AML-193 (cell line): ENCODE measurements around the gene KLK13.

Source experiments
- DNase-seq, 2 experiments: peaks; one replicate each; lab custom pipeline; 2025; lab: John Stamatoyannopoulos, UW

KLK13 gene

GRCh38 chr19:51019544-51019925 is 45.4 kb downstream of the KLK13 start, which contains the start of gene KLK10:
TSS of gene KLK10 (minus strand) at chr19:51019709. CDS start at chr19:51019130, 579 bp downstream.
- no peak for DNase-seq

- DNase-seq, result no peak
Observed at GRCh38 chr19:51018745-51019543, 45.9 kb downstream of the KLK13 start.

GRCh38 chr19:51016798-51017683 is 47.9 kb downstream of the KLK13 start:
- no peak for DNase-seq

GRCh38 chr19:51015691-51016267 is 49.1 kb downstream of the KLK13 start:
- DNase-seq, result no peak

- DNase-seq, result no peak
Observed at GRCh38 chr19:51014242-51014641, 50.6 kb downstream of the KLK13 start.

GRCh38 chr19:51012661-51013190 is 52.2 kb downstream of the KLK13 start:
- no peak for DNase-seq

GRCh38 chr19:51010066-51010795 is 54.7 kb downstream of the KLK13 start:
- no peak for DNase-seq

- DNase-seq, result no peak
Observed at GRCh38 chr19:51009061-51009891, 55.6 kb downstream of the KLK13 start.

GRCh38 chr19:51007488-51007887 is 57.4 kb downstream of the KLK13 start:
- DNase-seq, result no peak

- DNase-seq, result no peak
Observed at GRCh38 chr19:51006406-51006805, 58.5 kb downstream of the KLK13 start.
